A549 treated with AZD2906 at 1 μM for 4 hours (cell line): ENCODE measurements around the gene ITGAL. TPM values are rescaled to one million over a fixed set of nuclear protein-coding genes. Genes with fewer than 3 reads are reported as not detected.

Experiments
- total RNA-seq: library from RNA; stranded (reverse); fragments of 200-300 nt; extraction: Qiagen RNA extraction; gene quantifications from 5 replicates; pipeline ENCODE4 v1.2.3, GENCODE V29; 2022

Gene ITGAL
- 0.07 to 0.18 TPM (median 0.14 TPM) in 5 replicates for total RNA-seq

GRCh38 chr16:30472328-30472942 is at the start of gene ITGAL:
ITGAL (plus strand) TSS chr16:30472742; CDS start chr16:30472838, 96 bp downstream.

GRCh38 chr16:30429678-30430427 is 42.7 kb upstream of the ITGAL start, which contains the start of gene DCTPP1:
DCTPP1 (minus strand) TSS chr16:30430030; CDS start chr16:30429980, 50 bp downstream.

GRCh38 chr16:30445408-30446202 is 26.9 kb upstream of the ITGAL start, which contains the start of gene SEPHS2:
SEPHS2 (minus strand) TSS chr16:30445874; CDS start chr16:30445727, 147 bp downstream.

GRCh38 chr16:30526137-30526822 is 53.7 kb downstream of the ITGAL start, which contains the start of gene ZNF768:
ZNF768 (minus strand) TSS chr16:30526566; CDS start chr16:30526413, 153 bp downstream.

GRCh38 chr16:30534368-30535105 is 62.0 kb downstream of the ITGAL start, which contains the start of gene ZNF747:
ZNF747 (minus strand) TSS chr16:30534858; CDS start chr16:30534679, 179 bp downstream.

GRCh38 chr16:30557957-30558788 is 85.6 kb downstream of the ITGAL start, which contains the start of gene ZNF764:
ZNF764 (minus strand) TSS chr16:30558374; CDS start chr16:30558182, 192 bp downstream.

GRCh38 chr16:30571445-30572322 is 99.1 kb downstream of the ITGAL start, which contains the start of gene ZNF688:
ZNF688 (minus strand) TSS chr16:30571714; CDS start chr16:30571629, 85 bp downstream.

Other genes starting within 250 kb of the ITGAL start
- 1.8 to 3.6 TPM (median 2.4 TPM) in 5 replicates for gene NPIPB13, start 224.3 kb upstream of the ITGAL start, total RNA-seq
- 63.7 to 70.6 TPM (median 65.1 TPM) in 5 replicates for gene CD2BP2, start 117.4 kb upstream of the ITGAL start, total RNA-seq
- gene TBC1D10B, start 102.2 kb upstream of the ITGAL start, total RNA-seq, result 23.4 to 31.2 TPM (median 30.3 TPM) in 5 replicates
- 0.27 to 0.84 TPM (median 0.45 TPM) in 4 of 5 replicates, not detected in the other for gene MYL11, start 97.9 kb upstream of the ITGAL start, total RNA-seq
- gene SEPTIN1, start 90.2 kb upstream of the ITGAL start, total RNA-seq, result 0.95 to 2.5 TPM (median 2.2 TPM) in 5 replicates
- 12.4 to 14.0 TPM (median 12.9 TPM) in 5 replicates for gene ZNF48, start 77.3 kb upstream of the ITGAL start, total RNA-seq
- 3.7 to 6.0 TPM (median 5.4 TPM) in 5 replicates for gene ZNF771, start 65.1 kb upstream of the ITGAL start, total RNA-seq
- 102 to 130 TPM (median 120 TPM) in 5 replicates for gene DCTPP1, start 42.7 kb upstream of the ITGAL start, total RNA-seq
- 43.9 to 48.2 TPM (median 45.5 TPM) in 5 replicates for gene SEPHS2, start 26.9 kb upstream of the ITGAL start, total RNA-seq
- gene ZNF768, start 53.8 kb downstream of the ITGAL start, total RNA-seq, result 38.2 to 49.1 TPM (median 46.7 TPM) in 5 replicates
- gene ZNF747, start 62.1 kb downstream of the ITGAL start, total RNA-seq, result 3.4 to 4.7 TPM (median 4.3 TPM) in 5 replicates
- 4.7 to 6.7 TPM (median 5.8 TPM) in 5 replicates for gene ZNF764, start 85.6 kb downstream of the ITGAL start, total RNA-seq
- gene ZNF688, start 99.0 kb downstream of the ITGAL start, total RNA-seq, result 4.7 to 7.8 TPM (median 7.0 TPM) in 5 replicates
- gene ZNF785, start 113.0 kb downstream of the ITGAL start, total RNA-seq, result not detected in 5 replicates
- gene ZNF689, start 137.6 kb downstream of the ITGAL start, total RNA-seq, result 8.2 to 9.0 TPM (median 8.4 TPM) in 5 replicates
- gene PRR14, start 178.2 kb downstream of the ITGAL start, total RNA-seq, result 17.0 to 24.3 TPM (median 24.0 TPM) in 5 replicates
- gene FBRS, start 185.7 kb downstream of the ITGAL start, total RNA-seq, result 28.4 to 43.5 TPM (median 42.0 TPM) in 5 replicates
- gene SRCAP, start 226.4 kb downstream of the ITGAL start, total RNA-seq, result 16.0 to 26.6 TPM (median 17.8 TPM) in 5 replicates